Panc1 (cell line): Measurements from ENCODE around the gene CCDC51. TPM values are rescaled to one million over a fixed set of nuclear protein-coding genes. Genes with fewer than 3 reads are reported as not detected.

Source experiments
- ATAC-seq: fragments of 200-7000 bp; cut with Tn5 transposase; 2 replicates; pipeline ENCODE4 v1.9.1; 2020; ENCODE audit warnings: mild to moderate bottlenecking, moderate library complexity
- BruUV-seq: library from RNA; stranded (reverse); fragments of 400-500 nt; replicated peaks from 2 replicates; lab custom pipeline; 2021; lab: Mats Ljungman, UMichigan
- CTCF ChIA-PET: fragments of 300-600 bp; sonication (Branson Sonifier 250); formaldehyde crosslinking; loops from one replicate; lab custom pipeline; 2022; ENCODE audit warnings: antibody characterized with exemption; lab: Charles Lee
- POLR2A ChIA-PET: fragments of 300-600 bp; sonication (Branson Sonifier 250); formaldehyde crosslinking; loops from one replicate; lab custom pipeline; 2022; ENCODE audit warnings: antibody characterized with exemption; lab: Charles Lee
- DNase-seq: peaks from one replicate; pipeline ENCODE4 v3.0.0-alpha.2; 2010; ENCODE audit warnings: low read depth, low spot score
- H3K27ac ChIP-seq: 2 replicates; pipeline ENCODE4 v1.5.1; 2011; ENCODE audit warnings: mild to moderate bottlenecking, low read length, inconsistent platforms
- H3K27me3 ChIP-seq: fragments of 200-500 bp; sonication (Bioruptor generic); 2 replicates; pipeline ENCODE4 v1.6.0; 2014; ENCODE audit warnings: low read length, inconsistent platforms; ENCODE audit not compliant: control insufficient read depth, insufficient read depth
- H3K36me3 ChIP-seq: fragments of 200-500 bp; sonication (Bioruptor generic); 2 replicates; pipeline ENCODE4 v1.5.1; 2014; ENCODE audit warnings: inconsistent platforms, mild to moderate bottlenecking, low read length, moderate library complexity; ENCODE audit not compliant: control insufficient read depth, insufficient read depth
- H3K4me1 ChIP-seq: 2 replicates; pipeline ENCODE4 v1.5.1; 2011; ENCODE audit warnings: inconsistent platforms, mild to moderate bottlenecking, low read length, moderate library complexity; ENCODE audit not compliant: control insufficient read depth, insufficient read depth
- H3K4me3 ChIP-seq, 2 experiments: 2 replicates each; pipeline ENCODE4 v1.5.1; 2011 to 2012; ENCODE audit warnings: low read depth in 2 of 2, low read length in 2 of 2, mild to moderate bottlenecking in 2 of 2, inconsistent platforms in 1 of 2, moderate library complexity in 1 of 2
- H3K9me3 ChIP-seq: fragments of 200-500 bp; sonication (Bioruptor generic); 2 replicates; pipeline ENCODE4 v1.5.1; 2014; ENCODE audit warnings: low read depth, mild to moderate bottlenecking, inconsistent platforms, low read length, moderate library complexity; ENCODE audit not compliant: control insufficient read depth, insufficient read depth
- CTCF ChIP-seq: fragments of 450-650 bp; IDR thresholded peaks from 2 replicates; pipeline ENCODE4 v1.5.1; 2017; ENCODE audit warnings: mild to moderate bottlenecking
- POLR2AphosphoS5 ChIP-seq: IDR thresholded peaks from 2 replicates; pipeline ENCODE4 v1.6.1; 2012; ENCODE audit warnings: mild to moderate bottlenecking, low read depth, low read length, moderate library complexity
- SIN3A ChIP-seq: IDR thresholded peaks from 2 replicates; pipeline ENCODE4 v1.6.1; 2012; ENCODE audit warnings: low read depth, mild to moderate bottlenecking, low read length, moderate library complexity, borderline replicate concordance; ENCODE audit not compliant: insufficient read depth
- TCF7L2 ChIP-seq: IDR thresholded peaks from 2 replicates; pipeline ENCODE4 v1.6.1; 2011; ENCODE audit warnings: mild to moderate bottlenecking, low read depth, low read length, inconsistent platforms
- in situ Hi-C: cut with HindIII; loops from 2 replicates; pipeline ENCODE4 v1.10.0; 2016; ENCODE audit warnings: low sequenced_read_pairs, low pct_unique_long_range_greater_than_20kb
- intact Hi-C: fragments of 100-400 bp; cut with micrococcal nuclease; formaldehyde crosslinking; loops from one replicate; pipeline ENCODE4 v1.10.0; 2022; ENCODE audit not compliant: unreplicated experiment
- total RNA-seq: library from RNA; stranded (reverse); gene quantifications from one replicate; pipeline ENCODE4 v1.2.1, GENCODE V29; 2021; ENCODE audit not compliant: unreplicated experiment
- TF ChIP-seq, protein P1 (sequence below), 2 experiments: IDR thresholded peaks; 2 replicates each; pipeline ENCODE4 v1.6.1; 2011 to 2012; ENCODE audit warnings: low read depth in 2 of 2, control low read depth in 1 of 2, low read length in 1 of 2, mild to moderate bottlenecking in 1 of 2, moderate library complexity in 1 of 2; ENCODE audit not compliant: insufficient read depth in 1 of 2

The CCDC51 gene
- total RNA-seq, 1 experiment from 2014 or later, result 11.9 TPM

GRCh38 chr3:48418140-48418539 is 21.8 kb downstream of the CCDC51 start:
- in situ Hi-C loops, result no loop called here
- Histone ChIP-seq H3K27me3 (no peaks in the 10 kb centered on the region), H3K36me3 (no peaks in the 10 kb centered on the region), H3K27ac (no peak overlapping the region), H3K4me1 (no peaks in the 10 kb centered on the region), H3K4me3 (no peak overlapping the region), H3K9me3 (no peaks in the 10 kb centered on the region)
- POLR2A ChIA-PET, result no interaction called here
- intact Hi-C loops, result no loop called here
- CTCF ChIA-PET, result interaction anchor here (1.5 kb wide), 1 partner anchor 18 kb away, joined by 7 read pairs; no protein-coding TSS in a partner anchor
- no peak for DNase-seq
- TF ChIP-seq CTCF, result no peak
- TF ChIP-seq TCF7L2, result no peak
- TF ChIP-seq, protein P1, sequence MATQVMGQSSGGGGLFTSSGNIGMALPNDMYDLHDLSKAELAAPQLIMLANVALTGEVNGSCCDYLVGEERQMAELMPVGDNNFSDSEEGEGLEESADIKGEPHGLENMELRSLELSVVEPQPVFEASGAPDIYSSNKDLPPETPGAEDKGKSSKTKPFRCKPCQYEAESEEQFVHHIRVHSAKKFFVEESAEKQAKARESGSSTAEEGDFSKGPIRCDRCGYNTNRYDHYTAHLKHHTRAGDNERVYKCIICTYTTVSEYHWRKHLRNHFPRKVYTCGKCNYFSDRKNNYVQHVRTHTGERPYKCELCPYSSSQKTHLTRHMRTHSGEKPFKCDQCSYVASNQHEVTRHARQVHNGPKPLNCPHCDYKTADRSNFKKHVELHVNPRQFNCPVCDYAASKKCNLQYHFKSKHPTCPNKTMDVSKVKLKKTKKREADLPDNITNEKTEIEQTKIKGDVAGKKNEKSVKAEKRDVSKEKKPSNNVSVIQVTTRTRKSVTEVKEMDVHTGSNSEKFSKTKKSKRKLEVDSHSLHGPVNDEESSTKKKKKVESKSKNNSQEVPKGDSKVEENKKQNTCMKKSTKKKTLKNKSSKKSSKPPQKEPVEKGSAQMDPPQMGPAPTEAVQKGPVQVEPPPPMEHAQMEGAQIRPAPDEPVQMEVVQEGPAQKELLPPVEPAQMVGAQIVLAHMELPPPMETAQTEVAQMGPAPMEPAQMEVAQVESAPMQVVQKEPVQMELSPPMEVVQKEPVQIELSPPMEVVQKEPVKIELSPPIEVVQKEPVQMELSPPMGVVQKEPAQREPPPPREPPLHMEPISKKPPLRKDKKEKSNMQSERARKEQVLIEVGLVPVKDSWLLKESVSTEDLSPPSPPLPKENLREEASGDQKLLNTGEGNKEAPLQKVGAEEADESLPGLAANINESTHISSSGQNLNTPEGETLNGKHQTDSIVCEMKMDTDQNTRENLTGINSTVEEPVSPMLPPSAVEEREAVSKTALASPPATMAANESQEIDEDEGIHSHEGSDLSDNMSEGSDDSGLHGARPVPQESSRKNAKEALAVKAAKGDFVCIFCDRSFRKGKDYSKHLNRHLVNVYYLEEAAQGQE (IDR thresholded peaks at IDR 0.05; ENCODE audit: insufficient read depth in 1 of 2, low read depth in 2 of 2, low read length in 1 of 2), result no peak
- TF ChIP-seq SIN3A, result no peak
- no peak for TF ChIP-seq POLR2AphosphoS5
- no peak for ATAC-seq
- no TSS peak for BruUV-seq

GRCh38 chr3:48417529-48418108 is 22.3 kb downstream of the CCDC51 start:
- Histone ChIP-seq H3K4me1 (no peaks in the 10 kb centered on the region), H3K27ac (no peak overlapping the region), H3K9me3 (no peaks in the 10 kb centered on the region), H3K4me3 (no peak overlapping the region), H3K36me3 (no peaks in the 10 kb centered on the region), H3K27me3 (no peaks in the 10 kb centered on the region)
- BruUV-seq, result no TSS peak
- DNase-seq (no peak), ATAC-seq (no peak)
- in situ Hi-C loops, result no loop called here
- intact Hi-C loops, result no loop called here
- TF ChIP-seq CTCF, result no peak
- TF ChIP-seq SIN3A, result no peak
- TF ChIP-seq, protein P1 (IDR thresholded peaks at IDR 0.05; ENCODE audit: insufficient read depth in 1 of 2, low read depth in 2 of 2, low read length in 1 of 2), result no peak
- TF ChIP-seq TCF7L2, result no peak
- TF ChIP-seq POLR2AphosphoS5, result no peak
- ChIA-PET CTCF (no interaction called here), POLR2A (no interaction called here)
